ENCODE results near the gene CCDC102B. TPM values are rescaled to one million over a fixed set of nuclear protein-coding genes. Genes with fewer than 3 reads are reported as not detected.

The CCDC102B gene
- total RNA-seq, 4 donors from 2014 or later, result 3.5 to 159 (median 8.8) TPM

DNA sequence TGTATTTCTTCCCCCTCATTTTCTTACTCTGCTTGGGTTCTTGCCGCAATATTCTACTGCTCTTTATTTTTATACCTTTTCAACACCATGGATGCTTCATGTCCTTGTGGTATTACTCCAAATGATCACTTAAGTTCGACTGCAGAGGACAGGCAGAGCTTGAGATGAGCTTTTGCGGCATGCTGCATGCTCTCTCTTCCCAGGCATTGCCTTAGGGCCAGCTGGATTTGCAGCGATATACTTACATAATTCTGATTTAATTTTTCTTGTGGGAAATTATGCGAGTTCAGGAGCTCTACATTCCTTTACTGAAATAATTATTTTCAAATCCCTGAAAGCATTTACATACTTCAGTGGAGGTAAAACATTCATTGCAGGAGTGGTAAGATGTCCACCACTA, 288.1 kb downstream of the CCDC102B start:
- TF ChIP-seq, protein P1, sequence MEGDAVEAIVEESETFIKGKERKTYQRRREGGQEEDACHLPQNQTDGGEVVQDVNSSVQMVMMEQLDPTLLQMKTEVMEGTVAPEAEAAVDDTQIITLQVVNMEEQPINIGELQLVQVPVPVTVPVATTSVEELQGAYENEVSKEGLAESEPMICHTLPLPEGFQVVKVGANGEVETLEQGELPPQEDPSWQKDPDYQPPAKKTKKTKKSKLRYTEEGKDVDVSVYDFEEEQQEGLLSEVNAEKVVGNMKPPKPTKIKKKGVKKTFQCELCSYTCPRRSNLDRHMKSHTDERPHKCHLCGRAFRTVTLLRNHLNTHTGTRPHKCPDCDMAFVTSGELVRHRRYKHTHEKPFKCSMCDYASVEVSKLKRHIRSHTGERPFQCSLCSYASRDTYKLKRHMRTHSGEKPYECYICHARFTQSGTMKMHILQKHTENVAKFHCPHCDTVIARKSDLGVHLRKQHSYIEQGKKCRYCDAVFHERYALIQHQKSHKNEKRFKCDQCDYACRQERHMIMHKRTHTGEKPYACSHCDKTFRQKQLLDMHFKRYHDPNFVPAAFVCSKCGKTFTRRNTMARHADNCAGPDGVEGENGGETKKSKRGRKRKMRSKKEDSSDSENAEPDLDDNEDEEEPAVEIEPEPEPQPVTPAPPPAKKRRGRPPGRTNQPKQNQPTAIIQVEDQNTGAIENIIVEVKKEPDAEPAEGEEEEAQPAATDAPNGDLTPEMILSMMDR (IDR thresholded peaks at IDR 0.05), result no peak
- no peak for TF ChIP-seq POLR2A (IDR thresholded peaks at IDR 0.05)
- Histone ChIP-seq H3K4me1 (no peaks in the 10 kb centered on the region), H3K36me3 (no peaks in the 10 kb centered on the region), H3K27me3 (no peaks in the 10 kb centered on the region), H3K9me3 (no peaks in the 10 kb centered on the region), H3K4me3 (no peak overlapping the region), H3K27ac (no peak overlapping the region)
- DNase-seq, result no peak

DNA sequence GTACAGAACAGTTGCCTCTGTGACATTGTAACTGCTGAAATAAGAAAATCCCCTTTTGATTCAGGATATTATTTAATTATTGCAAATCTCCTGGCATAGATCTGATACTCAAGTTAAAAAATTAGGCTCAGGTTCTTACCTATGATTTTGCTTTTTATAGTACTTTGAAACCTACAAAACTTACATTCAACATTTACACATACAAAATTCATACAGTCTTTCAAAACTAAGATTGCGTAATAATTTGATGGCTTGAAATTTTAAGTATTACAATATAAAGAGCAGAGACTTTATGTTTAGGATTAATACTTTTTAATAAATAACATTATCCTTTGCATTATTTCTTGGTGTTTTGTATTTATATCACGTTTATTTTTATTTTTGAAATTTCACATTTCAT, 291.1 kb downstream of the CCDC102B start:
- no peaks in the 10 kb centered on the region for H3K9me3 ChIP-seq
- DNase-seq, result no peak
- H3K36me3 ChIP-seq, result no peaks in the 10 kb centered on the region
- H3K27ac ChIP-seq, result no peak overlapping the region
- no peaks in the 10 kb centered on the region for H3K4me1 ChIP-seq
- H3K4me3 ChIP-seq, result no peak overlapping the region
- H3K27me3 ChIP-seq, result no peaks in the 10 kb centered on the region
- TF ChIP-seq, protein P1 (IDR thresholded peaks at IDR 0.05), result no peak

DNA sequence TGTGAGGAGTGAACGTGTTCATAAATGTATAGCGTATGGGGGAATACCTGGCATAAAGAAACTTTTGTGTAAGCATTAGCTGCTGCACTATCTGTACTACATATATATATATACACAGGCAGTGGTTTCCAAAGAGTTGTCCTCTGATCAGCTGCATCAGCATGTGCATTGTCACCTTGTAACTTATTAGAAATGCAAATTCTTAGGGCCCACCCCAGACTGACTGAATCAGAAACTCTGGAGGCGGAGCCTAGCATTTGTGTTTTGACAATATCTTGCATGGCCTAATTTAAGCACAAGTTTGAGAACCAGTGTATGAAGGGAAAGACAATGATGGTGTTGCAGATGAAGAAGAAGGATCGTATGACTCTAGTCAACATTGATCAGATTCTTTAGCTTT, 299.5 kb downstream of the CCDC102B start:
- no peaks in the 10 kb centered on the region for H3K4me1 ChIP-seq
- H3K4me3 ChIP-seq, result no peak overlapping the region
- DNase-seq, result no peak
- no peak overlapping the region for H3K27ac ChIP-seq
- H3K36me3 ChIP-seq, result no peaks in the 10 kb centered on the region
- TF ChIP-seq, protein P1 (IDR thresholded peaks at IDR 0.05), result no peak
- TF ChIP-seq POLR2A (IDR thresholded peaks at IDR 0.05), result no peak
- H3K27me3 ChIP-seq, result no peaks in the 10 kb centered on the region
- no peaks in the 10 kb centered on the region for H3K9me3 ChIP-seq

DNA sequence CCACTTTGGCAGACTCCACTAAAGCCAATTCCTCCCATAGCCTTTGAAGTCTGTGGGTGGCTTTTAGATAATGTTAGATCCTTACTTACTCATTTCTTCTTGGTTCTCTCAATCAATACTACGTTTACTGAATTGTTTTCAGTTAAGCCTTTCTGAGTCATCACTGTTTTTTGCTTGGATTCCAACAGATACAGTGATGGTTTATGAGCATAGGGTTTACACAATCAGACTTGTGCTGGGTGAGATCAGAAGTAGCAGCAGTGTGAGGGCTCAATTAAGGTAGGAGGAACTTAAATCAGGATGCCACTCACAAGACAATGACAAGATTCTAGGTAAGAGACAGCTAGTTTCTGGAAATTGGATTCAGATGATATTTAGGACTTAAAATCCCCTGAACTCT, 305.1 kb downstream of the CCDC102B start:
- H3K36me3 ChIP-seq, result no peaks in the 10 kb centered on the region
- no peak for DNase-seq
- no peak overlapping the region for H3K4me3 ChIP-seq
- TF ChIP-seq, protein P1 (IDR thresholded peaks at IDR 0.05), result no peak
- TF ChIP-seq POLR2A (IDR thresholded peaks at IDR 0.05), result no peak
- no peaks in the 10 kb centered on the region for H3K9me3 ChIP-seq
- no peaks in the 10 kb centered on the region for H3K4me1 ChIP-seq
- H3K27ac ChIP-seq, result no peak overlapping the region
- no peaks in the 10 kb centered on the region for H3K27me3 ChIP-seq

Small RNAs within 50 kb of the gene (small RNA-seq; reads per million reads assigned to genes)
- gene RNU6-39P, result 0 reads per million in 2 donors

Other genes starting within 250 kb of the CCDC102B start
- gene TMX3, start 83.0 kb upstream of the CCDC102B start, total RNA-seq, result 10 to 100 TPM; 45.5 to 88.3 (median 57.0) TPM